Esophagus (tissue), 2 donors: ENCODE measurements around the gene TPM2. TPM values are rescaled to one million over a fixed set of nuclear protein-coding genes. Genes with fewer than 3 reads are reported as not detected.

Experiments used
- H3K27ac ChIP-seq, 2 donors: one replicate each; pipeline ENCODE4 v1.5.1; 2013; ENCODE audit warnings: low read depth in 2 of 2, mild to moderate bottlenecking in 2 of 2, inconsistent platforms in 1 of 2, low read length in 1 of 2, moderate library complexity in 1 of 2
- H3K27me3 ChIP-seq, 2 donors: one replicate each; pipeline ENCODE4 v1.6.1; 2013; ENCODE audit warnings: low read length in 2 of 2, control low read depth in 1 of 2, mild to moderate bottlenecking in 1 of 2; ENCODE audit not compliant: insufficient read depth in 2 of 2, control insufficient read depth in 1 of 2
- H3K36me3 ChIP-seq, 2 donors: one replicate each; pipeline ENCODE4 v1.6.1; 2013; ENCODE audit warnings: low read length in 1 of 2; ENCODE audit not compliant: control insufficient read depth in 2 of 2, insufficient read depth in 2 of 2
- H3K4me1 ChIP-seq, 2 donors: one replicate each; pipeline ENCODE4 v1.6.1; 2013; ENCODE audit warnings: low read length in 1 of 2; ENCODE audit not compliant: control insufficient read depth in 2 of 2, insufficient read depth in 2 of 2
- H3K4me3 ChIP-seq, 2 donors: one replicate each; pipeline ENCODE4 v1.5.1; 2013; ENCODE audit warnings: low read length in 2 of 2, mild to moderate bottlenecking in 2 of 2, low read depth in 1 of 2, moderate library complexity in 1 of 2
- H3K9me3 ChIP-seq, 2 donors: one replicate each; pipeline ENCODE4 v1.6.1; 2013; ENCODE audit warnings: mild to moderate bottlenecking in 2 of 2, low read depth in 1 of 2, low read length in 1 of 2, moderate library complexity in 1 of 2; ENCODE audit not compliant: control insufficient read depth in 2 of 2, insufficient read depth in 1 of 2
- WGBS, 2 donors: extraction: QIAGEN DNeasy Blood & Tissue Kit; methylation state at CpG; one replicate each; pipeline ENCODE4 v1.1.7; 2013; 5-methylcytosine and 5-hydroxymethylcytosine counted together
- polyA plus RNA-seq, 2 donors: library from polyadenylated mRNA; stranded (reverse); fragments of 200-250 nt; gene quantifications; one replicate each; pipeline ENCODE4 v1.2.3, GENCODE V29; 2013
- donor health status: healthy with polysubstance abuse.
- donor health status: Bipolar disorder and iron deficiency.

TPM2 gene
- polyA plus RNA-seq, 2 donors: 1,007 to 1,288 TPM

GRCh38 chr9:35673132-35674024, 16.3 kb downstream of the TPM2 start, which contains the start of gene CA9:
CA9 (plus strand) TSS chr9:35673928; CDS start chr9:35673960, 32 bp downstream.
- 38% methylated on average over 10 of the region's 10 CpGs for WGBS, 2 donors
- Histone ChIP-seq H3K36me3 (no peaks in the 10 kb centered on the region), H3K4me1 (peaks cover 0 to 10% of the 10 kb centered on the region in 2 donors), H3K27ac (peak within 1 kb of the TSS in 1 of 2 donors; percentile 18), H3K27me3 (no peaks in the 10 kb centered on the region), H3K9me3 (no peaks in the 10 kb centered on the region), H3K4me3 (no peak within 1 kb of the TSS)

- Histone ChIP-seq H3K27ac (no peak overlapping the region), H3K4me3 (no peak overlapping the region), H3K9me3 (no peaks in the 10 kb centered on the region), H3K4me1 (peaks cover 3 to 10% of the 10 kb centered on the region in 2 donors), H3K36me3 (no peaks in the 10 kb centered on the region), H3K27me3 (no peaks in the 10 kb centered on the region)
- WGBS, 2 donors: 54 to 65% methylated on average over 6 of the region's 6 CpGs
Observed at GRCh38 chr9:35669331-35670145, 20.2 kb downstream of the TPM2 start.

GRCh38 chr9:35667939-35668338, 21.8 kb downstream of the TPM2 start:
- H3K27me3 ChIP-seq: no peaks in the 10 kb centered on the region
- H3K9me3 ChIP-seq: no peaks in the 10 kb centered on the region
- no peak overlapping the region for H3K27ac ChIP-seq
- H3K4me3 ChIP-seq: no peak overlapping the region
- no peaks in the 10 kb centered on the region for H3K36me3 ChIP-seq
- peaks cover 7% of the 10 kb centered on the region in 2 donors for H3K4me1 ChIP-seq
- 95 to 98% methylated on average over 3 of the region's 3 CpGs for WGBS, 2 donors

- H3K27ac ChIP-seq: no peak overlapping the region
- peaks cover 0 to 5% of the 10 kb centered on the region in 2 donors for H3K36me3 ChIP-seq
- peaks cover 7 to 13% of the 10 kb centered on the region in 2 donors for H3K4me1 ChIP-seq
- no peak overlapping the region for H3K4me3 ChIP-seq
- H3K9me3 ChIP-seq: no peaks in the 10 kb centered on the region
- 86 to 90% methylated on average over 5 of the region's 5 CpGs for WGBS, 2 donors
- no peaks in the 10 kb centered on the region for H3K27me3 ChIP-seq
Observed at GRCh38 chr9:35666549-35666948, 23.2 kb downstream of the TPM2 start.

GRCh38 chr9:35666045-35666444, 23.7 kb downstream of the TPM2 start:
- Histone ChIP-seq H3K27me3 (no peaks in the 10 kb centered on the region), H3K4me1 (peaks cover 7 to 13% of the 10 kb centered on the region in 2 donors), H3K9me3 (no peaks in the 10 kb centered on the region), H3K27ac (no peak overlapping the region), H3K36me3 (peaks cover 0 to 5% of the 10 kb centered on the region in 2 donors), H3K4me3 (no peak overlapping the region)
- WGBS, 2 donors: 77 to 82% methylated on average over 1 of the region's 1 CpG

- H3K27ac ChIP-seq: peak overlapping the region; percentile 74 to 76
- H3K4me1 ChIP-seq: peaks cover 7 to 13% of the 10 kb centered on the region in 2 donors
- 18 to 21% methylated on average over 5 of the region's 5 CpGs for WGBS, 2 donors
- H3K9me3 ChIP-seq: no peaks in the 10 kb centered on the region
- H3K36me3 ChIP-seq: peaks cover 5% of the 10 kb centered on the region in 2 donors
- no peaks in the 10 kb centered on the region for H3K27me3 ChIP-seq
- H3K4me3 ChIP-seq: peak overlapping the region; percentile 54 to 63
Observed at GRCh38 chr9:35665471-35665818, 24.3 kb downstream of the TPM2 start.

GRCh38 chr9:35664531-35665470, 24.9 kb downstream of the TPM2 start, which contains the start of gene ARHGEF39:
ARHGEF39 (minus strand) TSS chr9:35665195; CDS start chr9:35665169, 26 bp downstream.
- Histone ChIP-seq H3K27ac (peak within 1 kb of the TSS; percentile 74 to 76), H3K9me3 (no peaks in the 10 kb centered on the region)
- WGBS, 2 donors: 6% methylated on average over 56 to 58 of the region's 58 CpGs

GRCh38 chr9:35662437-35662836, 27.3 kb downstream of the TPM2 start:
- no peaks in the 10 kb centered on the region for H3K9me3 ChIP-seq
- WGBS, 2 donors: 84 to 89% methylated on average over 7 of the region's 7 CpGs
- H3K36me3 ChIP-seq: peaks cover 5 to 6% of the 10 kb centered on the region in 2 donors
- H3K27me3 ChIP-seq: no peaks in the 10 kb centered on the region
- H3K4me1 ChIP-seq: peaks cover 7 to 13% of the 10 kb centered on the region in 2 donors
- H3K27ac ChIP-seq: peak overlapping the region; percentile 52 to 67
- no peak overlapping the region for H3K4me3 ChIP-seq

More at GRCh38 chr9:35664531-35665470, 24.9 kb downstream of the TPM2 start, which contains the start of gene ARHGEF39:
- Histone ChIP-seq H3K36me3 (peaks cover 5 to 6% of the 10 kb centered on the region in 2 donors), H3K27me3 (no peaks in the 10 kb centered on the region), H3K4me3 (peak within 1 kb of the TSS; percentile 54 to 63), H3K4me1 (peaks cover 7 to 13% of the 10 kb centered on the region in 2 donors)
